ENCODE measurements around the gene NR2C2.

The NR2C2 gene

DNA sequence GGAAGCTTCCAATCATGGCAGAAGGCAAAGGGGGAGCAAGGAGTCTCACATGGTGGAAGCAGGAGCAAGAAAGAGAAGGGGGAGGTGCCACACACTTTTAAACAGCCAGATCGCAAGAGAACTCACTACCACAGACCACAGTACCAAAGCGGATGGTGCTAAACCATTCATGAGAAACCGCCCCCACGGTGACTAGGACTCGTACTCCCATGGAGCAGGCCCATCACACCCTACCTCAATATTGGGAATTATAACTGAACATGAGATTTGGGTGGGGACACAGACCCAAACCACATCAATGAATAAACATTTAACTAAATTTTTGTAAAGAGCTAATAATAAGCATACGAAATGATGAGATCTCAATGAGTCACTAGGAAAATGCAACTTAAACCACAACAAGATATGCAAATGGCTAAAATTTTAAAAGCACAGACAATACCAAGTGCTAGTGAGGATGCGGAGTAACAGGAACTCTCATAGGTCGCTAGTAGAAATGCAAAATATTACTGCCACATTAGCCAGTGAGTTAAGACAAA, 107.7 kb downstream of the NR2C2 start:
- TF ChIP-seq, protein P1, sequence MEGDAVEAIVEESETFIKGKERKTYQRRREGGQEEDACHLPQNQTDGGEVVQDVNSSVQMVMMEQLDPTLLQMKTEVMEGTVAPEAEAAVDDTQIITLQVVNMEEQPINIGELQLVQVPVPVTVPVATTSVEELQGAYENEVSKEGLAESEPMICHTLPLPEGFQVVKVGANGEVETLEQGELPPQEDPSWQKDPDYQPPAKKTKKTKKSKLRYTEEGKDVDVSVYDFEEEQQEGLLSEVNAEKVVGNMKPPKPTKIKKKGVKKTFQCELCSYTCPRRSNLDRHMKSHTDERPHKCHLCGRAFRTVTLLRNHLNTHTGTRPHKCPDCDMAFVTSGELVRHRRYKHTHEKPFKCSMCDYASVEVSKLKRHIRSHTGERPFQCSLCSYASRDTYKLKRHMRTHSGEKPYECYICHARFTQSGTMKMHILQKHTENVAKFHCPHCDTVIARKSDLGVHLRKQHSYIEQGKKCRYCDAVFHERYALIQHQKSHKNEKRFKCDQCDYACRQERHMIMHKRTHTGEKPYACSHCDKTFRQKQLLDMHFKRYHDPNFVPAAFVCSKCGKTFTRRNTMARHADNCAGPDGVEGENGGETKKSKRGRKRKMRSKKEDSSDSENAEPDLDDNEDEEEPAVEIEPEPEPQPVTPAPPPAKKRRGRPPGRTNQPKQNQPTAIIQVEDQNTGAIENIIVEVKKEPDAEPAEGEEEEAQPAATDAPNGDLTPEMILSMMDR (IDR thresholded peaks at IDR 0.05; ENCODE audit: extremely low read depth, missing control alignments): no peak
- DNase-seq (ENCODE audit: low spot score): peak; percentile 68

DNA sequence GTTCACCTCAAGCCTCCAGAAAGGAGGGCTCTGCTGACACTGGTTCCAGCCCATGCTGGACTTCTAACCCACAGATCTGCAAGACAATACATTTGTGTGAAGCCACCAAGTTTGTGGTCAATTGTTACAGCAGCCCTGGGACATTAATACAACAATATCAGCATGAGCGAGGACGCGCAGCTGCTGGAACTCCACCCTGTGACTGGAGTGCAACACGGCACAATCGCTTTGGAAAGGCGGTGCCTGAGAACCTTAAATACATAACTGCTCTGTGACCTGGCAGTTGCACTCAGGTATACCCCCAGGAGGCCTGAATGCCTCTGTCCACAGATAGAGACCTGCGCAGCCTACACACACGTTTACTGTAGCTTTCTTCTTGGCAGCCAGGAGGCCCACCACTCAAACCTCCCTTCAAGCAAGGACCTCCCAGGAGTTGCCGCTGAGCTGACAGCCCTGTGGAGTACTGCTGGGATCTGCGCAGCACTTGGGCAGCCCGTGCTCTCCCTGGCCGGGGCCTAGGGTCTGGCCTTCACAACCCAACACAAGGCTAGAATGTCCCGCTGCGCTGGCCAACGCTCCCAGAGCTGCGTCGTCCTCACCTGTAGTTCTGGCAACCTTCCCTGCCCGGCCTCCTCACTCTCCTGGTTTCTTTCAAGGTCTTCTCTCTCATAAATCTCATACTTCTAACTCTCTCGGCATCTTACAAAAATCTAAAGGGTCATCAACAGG, 109.5 kb downstream of the NR2C2 start:
- TF ChIP-seq, protein P1 (IDR thresholded peaks at IDR 0.05; ENCODE audit: extremely low read depth, missing control alignments): no peak
- no peak for DNase-seq (ENCODE audit: low spot score)

DNA sequence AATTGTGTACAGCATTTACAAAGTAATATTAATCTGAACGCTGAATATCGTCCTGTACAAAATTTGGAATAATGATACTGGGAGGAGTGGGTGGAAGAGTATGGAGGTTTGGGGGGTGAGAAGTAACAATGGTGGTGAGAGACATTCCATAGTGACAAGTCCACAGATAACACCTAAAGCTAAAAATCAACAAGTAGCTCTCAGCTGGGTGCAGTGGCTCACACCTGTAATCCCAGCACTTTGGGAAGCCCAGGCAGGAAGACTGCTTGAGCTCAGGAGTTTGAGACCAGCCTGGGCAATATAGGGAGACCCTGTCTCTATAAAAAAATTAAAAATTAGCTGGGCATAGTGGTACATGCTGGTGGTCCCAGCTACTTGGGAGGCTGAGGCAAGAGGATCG, 112.6 kb downstream of the NR2C2 start:
- DNase-seq (ENCODE audit: low spot score): no peak
- TF ChIP-seq, protein P1 (IDR thresholded peaks at IDR 0.05; ENCODE audit: extremely low read depth, missing control alignments): no peak

DNA sequence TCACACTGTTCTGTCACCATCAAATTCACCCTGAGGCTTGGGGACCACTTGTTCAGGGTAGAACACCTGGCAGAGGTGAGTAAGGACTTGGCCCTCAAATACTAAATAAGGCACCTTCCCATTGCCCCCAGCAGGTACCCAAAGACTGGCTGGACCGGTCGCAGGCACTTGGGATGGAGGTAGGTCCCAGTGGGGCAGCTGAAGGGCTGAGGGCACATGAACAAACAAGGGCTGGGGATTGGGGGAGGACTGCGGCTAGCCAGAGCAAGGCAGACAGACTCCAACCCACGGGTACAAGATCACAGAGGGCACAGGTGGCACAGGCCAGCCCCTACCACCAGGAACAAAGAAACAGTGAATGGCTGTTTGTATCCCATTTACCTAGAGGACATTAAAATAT, 115.9 kb downstream of the NR2C2 start:
- TF ChIP-seq, protein P1 (IDR thresholded peaks at IDR 0.05; ENCODE audit: extremely low read depth, missing control alignments): no peak
- DNase-seq (ENCODE audit: low spot score): peak; percentile 28

DNA sequence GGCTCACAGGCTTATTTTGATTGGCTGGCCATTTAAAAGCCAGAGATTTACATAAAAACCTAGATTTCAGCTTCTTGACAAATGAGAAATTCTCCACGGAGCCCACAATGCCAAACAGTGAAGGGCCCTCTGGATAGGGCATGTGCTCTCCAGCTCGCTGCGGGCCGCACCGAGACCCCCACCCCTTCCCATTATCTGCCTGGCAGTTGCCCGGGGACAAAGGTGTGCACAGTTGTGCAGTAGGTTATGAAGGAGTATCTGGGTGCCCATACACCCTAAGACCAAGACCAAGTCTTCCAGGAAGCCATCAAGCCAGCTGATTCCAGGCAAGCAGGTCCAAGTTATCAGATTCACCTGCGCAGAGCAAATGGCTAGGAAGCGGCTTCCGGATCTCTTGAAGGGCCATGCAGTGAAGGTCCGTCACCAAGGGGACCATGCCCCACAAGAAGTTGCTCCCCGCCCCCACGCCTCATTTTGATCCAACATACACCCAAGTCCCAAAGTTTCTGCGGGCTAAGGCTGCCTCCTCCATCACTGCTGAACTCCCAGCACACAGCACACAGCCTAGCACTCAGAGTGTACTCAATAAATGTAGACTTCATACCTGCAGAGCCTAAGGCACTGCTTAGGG, 116.4 kb downstream of the NR2C2 start:
- TF ChIP-seq, protein P1 (IDR thresholded peaks at IDR 0.05; ENCODE audit: extremely low read depth, missing control alignments): no peak
- no peak for DNase-seq (ENCODE audit: low spot score)

DNA sequence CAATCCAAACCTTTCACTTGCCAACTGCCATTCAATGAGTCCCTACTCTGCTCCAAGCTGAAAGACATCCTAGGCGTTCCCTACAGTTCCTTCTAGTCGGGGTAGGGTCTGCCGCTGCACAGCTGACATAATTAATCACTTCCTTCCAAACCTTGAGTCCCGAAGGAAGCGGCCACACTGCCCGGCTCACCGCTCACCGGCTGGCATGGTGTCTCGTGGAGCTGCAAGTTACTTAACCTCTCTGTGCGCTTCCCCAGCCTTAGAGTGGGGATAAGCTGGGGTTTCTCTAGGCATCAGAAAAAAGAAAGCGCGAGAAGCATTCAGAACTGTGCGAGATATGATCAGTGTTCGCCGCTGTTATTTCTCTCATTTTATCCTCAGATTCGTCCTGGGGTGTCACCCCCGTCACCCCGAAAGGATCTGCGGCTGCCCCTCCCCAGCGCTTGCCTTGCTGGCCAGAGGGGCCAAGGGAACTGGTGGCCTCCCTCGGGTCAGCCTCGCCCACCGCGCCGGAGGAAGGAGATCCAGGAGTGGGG, 117.0 kb downstream of the NR2C2 start:
- TF ChIP-seq, protein P1 (IDR thresholded peaks at IDR 0.05; ENCODE audit: extremely low read depth, missing control alignments): no peak
- DNase-seq (ENCODE audit: low spot score): peak; percentile 49

Measured in GM20000 (cell line).